ENCODE measurements around the gene EARS2.

DNA sequence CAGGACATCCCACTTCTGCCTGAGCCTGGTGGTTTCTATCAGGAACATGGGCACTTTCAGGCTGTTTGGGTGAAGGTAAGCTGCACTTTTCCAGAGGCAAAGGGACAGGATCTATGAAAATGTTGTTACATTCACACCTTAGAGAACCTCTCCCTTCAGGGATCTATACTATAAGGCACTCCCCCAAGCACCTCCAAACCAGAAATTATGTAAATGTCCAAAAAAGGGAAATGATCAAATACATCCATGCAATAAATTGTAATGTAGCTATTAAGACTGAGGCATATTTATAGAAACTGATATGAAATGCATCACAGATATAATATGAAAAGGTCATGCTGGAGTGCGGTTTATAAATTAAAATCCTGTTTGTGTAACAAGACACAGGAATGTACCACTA lies 80.9 kb downstream of the EARS2 start:
- TF ChIP-seq CTCF (IDR thresholded peaks at IDR 0.05) (no peak), POLR2A (IDR thresholded peaks at IDR 0.05) (no peak)

Data from lower leg skin (tissue), 3 donors.